GM23338 (cell line): ENCODE measurements around the gene COL9A3. TPM values are rescaled to one million over a fixed set of nuclear protein-coding genes. Genes with fewer than 3 reads are reported as not detected.
A peak's percentile ranks its signal among the peaks of the same experiment; 100 is the strongest.

Experiments
- ATAC-seq: fragments of 200-7000 bp; cut with Tn5 transposase; 3 replicates; pipeline ENCODE4 v1.9.1; 2020
- DNase-seq: peaks from one replicate; pipeline ENCODE4 v3.0.0-alpha.2; 2015; ENCODE audit warnings: low spot score
- H2AFZ ChIP-seq: fragments of 200-600 bp; sonication (generic); 2 replicates; pipeline ENCODE4 v1.8.0; 2016; ENCODE audit warnings: antibody characterized with exemption, mild to moderate bottlenecking, moderate library complexity
- H3F3A ChIP-seq: fragments of 200-600 bp; sonication (generic); replicated peaks from 2 replicates; pipeline ENCODE4 v1.8.0; 2017; ENCODE audit warnings: antibody characterized with exemption, mixed run types, low read depth
- H3K27ac ChIP-seq: fragments of 200-600 bp; sonication (generic); 2 replicates; pipeline ENCODE4 v1.6.1; 2016; ENCODE audit warnings: low read depth
- H3K27me3 ChIP-seq: fragments of 200-600 bp; sonication (generic); 2 replicates; pipeline ENCODE4 v1.8.0; 2016; ENCODE audit warnings: mild to moderate bottlenecking, mixed run types, moderate library complexity; ENCODE audit not compliant: insufficient read depth
- H3K36me3 ChIP-seq: fragments of 200-600 bp; sonication (generic); 2 replicates; pipeline ENCODE4 v1.8.0; 2016; ENCODE audit warnings: mild to moderate bottlenecking; ENCODE audit not compliant: insufficient read depth
- H3K4me1 ChIP-seq: fragments of 200-600 bp; sonication (generic); 2 replicates; pipeline ENCODE4 v1.8.0; 2016; ENCODE audit warnings: mild to moderate bottlenecking, moderate library complexity; ENCODE audit not compliant: insufficient read depth
- H3K4me2 ChIP-seq: fragments of 200-600 bp; sonication (generic); 2 replicates; pipeline ENCODE4 v1.7.1; 2017; ENCODE audit warnings: mixed run types
- H3K4me3 ChIP-seq: fragments of 200-600 bp; sonication (generic); 2 replicates; pipeline ENCODE4 v1.6.1; 2016; ENCODE audit warnings: mixed run types
- H3K79me2 ChIP-seq: fragments of 200-600 bp; sonication (generic); replicated peaks from 2 replicates; pipeline ENCODE4 v1.8.0; 2017; ENCODE audit warnings: mild to moderate bottlenecking; ENCODE audit not compliant: insufficient read depth
- H3K9me2 ChIP-seq: fragments of 200-600 bp; sonication (generic); 2 replicates; pipeline ENCODE4 v1.8.0; 2017; ENCODE audit not compliant: insufficient read depth
- H4K20me1 ChIP-seq: fragments of 200-600 bp; sonication (generic); replicated peaks from 2 replicates; pipeline ENCODE4 v1.8.0; 2017; ENCODE audit warnings: mild to moderate bottlenecking; ENCODE audit not compliant: insufficient read depth
- H3K27ac Mint-ChIP-seq: 2 replicates; pipeline ENCODE4 v1.8.0; 2020; ENCODE audit warnings: inconsistent platforms, mild to moderate bottlenecking, moderate library complexity, mixed read lengths
- H3K27me3 Mint-ChIP-seq: 3 replicates; pipeline ENCODE4 v1.8.0; 2022; ENCODE audit warnings: low read depth, mild to moderate bottlenecking, moderate library complexity, mixed read lengths, inconsistent platforms; ENCODE audit not compliant: insufficient read depth, poor library complexity
- H3K36me3 Mint-ChIP-seq: 3 replicates; pipeline ENCODE4 v1.8.0; 2021; ENCODE audit warnings: low read depth, mild to moderate bottlenecking, inconsistent platforms, moderate library complexity, mixed read lengths
- H3K4me1 Mint-ChIP-seq: 3 replicates; pipeline ENCODE4 v1.8.0; 2020; ENCODE audit warnings: mild to moderate bottlenecking, inconsistent platforms, mixed read lengths
- H3K4me3 Mint-ChIP-seq: 3 replicates; pipeline ENCODE4 v1.8.0; 2021; ENCODE audit warnings: moderate library complexity, mild to moderate bottlenecking, inconsistent platforms, mixed read lengths
- H3K9me3 Mint-ChIP-seq: 3 replicates; pipeline ENCODE4 v1.8.0; 2020; ENCODE audit warnings: moderate library complexity, mild to moderate bottlenecking, inconsistent platforms, mixed read lengths
- CTCF ChIP-seq, 2 experiments: fragments of 200-600 bp in 1 of 2; sonication (generic) in 1 of 2; conservative IDR thresholded peaks; 2 replicates each; pipeline versions ENCODE4 v1.5.1 to v1.6.1; 2016 to 2017; ENCODE audit warnings: antibody characterized with exemption in 2 of 2, low read depth in 2 of 2, mild to moderate bottlenecking in 2 of 2, moderate library complexity in 1 of 2
- EZH2 ChIP-seq: fragments of 200-600 bp; sonication (generic); IDR thresholded peaks from one replicate; pipeline ENCODE4 v1.8.0; 2017; ENCODE audit warnings: antibody characterized with exemption, mild to moderate bottlenecking, low read depth; ENCODE audit not compliant: unreplicated experiment
- NANOG ChIP-seq: IDR thresholded peaks from 2 replicates; pipeline ENCODE4 v1.6.1; 2016; ENCODE audit warnings: antibody characterized with exemption, borderline replicate concordance
- ZNF114 ChIP-seq: fragments of 250-450 bp; sonication (Bioruptor Pico); IDR thresholded peaks from 2 replicates; pipeline ENCODE4 v1.5.0; 2020; ENCODE audit warnings: mild to moderate bottlenecking, moderate library complexity
- ZNF331 ChIP-seq: fragments of 250-450 bp; sonication (Bioruptor Pico); IDR thresholded peaks from 2 replicates; pipeline ENCODE4 v1.5.0; 2020; ENCODE audit warnings: low read depth, mild to moderate bottlenecking, moderate library complexity
- ZNF462 ChIP-seq: fragments of 250-450 bp; sonication (Bioruptor Pico); IDR thresholded peaks from 2 replicates; pipeline ENCODE4 v1.5.0; 2020; ENCODE audit warnings: mild to moderate bottlenecking, moderate library complexity
- polyA plus RNA-seq: library from polyadenylated mRNA; unstranded; fragments of >200 nt; fragmentation: Nextera tagmentation; extraction: Ambion mirVana; gene quantifications from 2 replicates; pipeline ENCODE4 v1.2.1, GENCODE V29; 2016
- total RNA-seq: library from RNA; depleted of rRNA; stranded (reverse); fragments of >200 nt; shearing (Covaris generic); gene quantifications from 2 replicates; pipeline ENCODE4 v1.2.3, GENCODE V29; 2014
- TF ChIP-seq, protein P1 (sequence below): IDR thresholded peaks from one replicate; pipeline ENCODE4 v1.6.1; 2018; ENCODE audit warnings: antibody characterized with exemption; ENCODE audit not compliant: unreplicated experiment

COL9A3 gene
- total and polyA plus RNA-seq, 2 experiments from 2014 or later, result 74.9 to 113 TPM

DNA sequence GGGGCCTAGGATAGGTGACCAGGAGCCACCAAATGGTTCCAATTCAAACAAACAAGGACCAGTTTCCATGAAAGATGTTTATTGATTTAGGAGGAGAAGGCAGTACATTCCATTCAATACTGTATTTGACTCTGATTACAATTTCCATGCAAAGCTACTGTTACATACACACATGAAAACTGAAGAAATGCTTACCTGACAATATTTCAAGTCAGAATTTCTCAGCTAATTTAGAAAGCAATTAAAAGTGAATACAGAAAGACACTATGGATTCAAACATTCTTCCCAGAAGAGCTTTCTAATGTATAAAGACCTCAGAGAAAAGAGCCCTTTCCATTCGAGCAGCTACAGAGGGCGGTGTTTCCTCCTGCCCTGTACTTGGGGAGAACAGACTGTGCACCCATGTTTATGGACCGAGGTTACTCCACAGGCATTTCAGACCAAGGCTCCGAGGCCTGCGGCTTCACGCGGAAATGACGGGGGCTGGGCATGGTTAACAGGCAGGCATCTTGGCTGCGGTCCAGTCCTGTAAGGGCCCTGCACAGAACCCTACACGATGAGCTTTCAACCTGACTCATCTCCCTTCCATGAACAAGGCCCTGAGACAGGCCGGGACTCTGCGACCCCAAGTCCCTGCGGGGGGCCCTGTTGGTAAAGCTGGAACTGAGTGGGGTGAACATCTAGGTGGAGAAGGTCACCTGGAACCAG, 70.5 kb downstream of the COL9A3 start (continued):
- TF ChIP-seq ZNF462, result no peak
- peak in 1 of 2 experiments; percentile 17; a peak in 1 of 4 replicates for TF ChIP-seq CTCF (conservative IDR thresholded peaks at IDR 0.05; ENCODE audit: low read depth in 2 of 2)
- no peak for TF ChIP-seq NANOG
- no peak for TF ChIP-seq ZNF331

GRCh38 chr20:62887860-62888239, 71.0 kb downstream of the COL9A3 start:
- ATAC-seq, result no peak
- no peak overlapping the region for H3K27ac Mint-ChIP-seq
- H3K9me3 Mint-ChIP-seq, result no peaks in the 10 kb centered on the region
- H3K36me3 Mint-ChIP-seq, result peaks cover 68% of the 10 kb centered on the region
- Histone ChIP-seq H3F3A (peaks cover 79% of the 10 kb centered on the region; the same call in 1 of the 2 replicates), H3K36me3 (peaks cover 58% of the 10 kb centered on the region), H3K4me1 (peaks cover 18% of the 10 kb centered on the region), H4K20me1 (peaks cover 25% of the 10 kb centered on the region), H2AFZ (no peak overlapping the region), H3K79me2 (no peaks in the 10 kb centered on the region), H3K4me3 (no peak overlapping the region), H3K27ac (no peak overlapping the region), H3K4me2 (no peak overlapping the region), H3K27me3 (no peaks in the 10 kb centered on the region), H3K9me2 (no peaks in the 10 kb centered on the region)
- peaks cover 35% of the 10 kb centered on the region for H3K4me1 Mint-ChIP-seq
- peaks cover 17% of the 10 kb centered on the region for H3K27me3 Mint-ChIP-seq
- no peak for DNase-seq
- no peak overlapping the region for H3K4me3 Mint-ChIP-seq
- no peak for TF ChIP-seq ZNF331
- TF ChIP-seq, protein P1, sequence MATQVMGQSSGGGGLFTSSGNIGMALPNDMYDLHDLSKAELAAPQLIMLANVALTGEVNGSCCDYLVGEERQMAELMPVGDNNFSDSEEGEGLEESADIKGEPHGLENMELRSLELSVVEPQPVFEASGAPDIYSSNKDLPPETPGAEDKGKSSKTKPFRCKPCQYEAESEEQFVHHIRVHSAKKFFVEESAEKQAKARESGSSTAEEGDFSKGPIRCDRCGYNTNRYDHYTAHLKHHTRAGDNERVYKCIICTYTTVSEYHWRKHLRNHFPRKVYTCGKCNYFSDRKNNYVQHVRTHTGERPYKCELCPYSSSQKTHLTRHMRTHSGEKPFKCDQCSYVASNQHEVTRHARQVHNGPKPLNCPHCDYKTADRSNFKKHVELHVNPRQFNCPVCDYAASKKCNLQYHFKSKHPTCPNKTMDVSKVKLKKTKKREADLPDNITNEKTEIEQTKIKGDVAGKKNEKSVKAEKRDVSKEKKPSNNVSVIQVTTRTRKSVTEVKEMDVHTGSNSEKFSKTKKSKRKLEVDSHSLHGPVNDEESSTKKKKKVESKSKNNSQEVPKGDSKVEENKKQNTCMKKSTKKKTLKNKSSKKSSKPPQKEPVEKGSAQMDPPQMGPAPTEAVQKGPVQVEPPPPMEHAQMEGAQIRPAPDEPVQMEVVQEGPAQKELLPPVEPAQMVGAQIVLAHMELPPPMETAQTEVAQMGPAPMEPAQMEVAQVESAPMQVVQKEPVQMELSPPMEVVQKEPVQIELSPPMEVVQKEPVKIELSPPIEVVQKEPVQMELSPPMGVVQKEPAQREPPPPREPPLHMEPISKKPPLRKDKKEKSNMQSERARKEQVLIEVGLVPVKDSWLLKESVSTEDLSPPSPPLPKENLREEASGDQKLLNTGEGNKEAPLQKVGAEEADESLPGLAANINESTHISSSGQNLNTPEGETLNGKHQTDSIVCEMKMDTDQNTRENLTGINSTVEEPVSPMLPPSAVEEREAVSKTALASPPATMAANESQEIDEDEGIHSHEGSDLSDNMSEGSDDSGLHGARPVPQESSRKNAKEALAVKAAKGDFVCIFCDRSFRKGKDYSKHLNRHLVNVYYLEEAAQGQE, result no peak
- TF ChIP-seq EZH2, result no peak
- no peak for TF ChIP-seq ZNF114 (CRISPR knock-in tag)
